IPS DF 4.7 (cell line): Measurements from ENCODE around the gene RTN4RL2.

Source experiments
- DNase-seq: peaks from one replicate; pipeline ENCODE4 v3.0.0-alpha.2; 2013; ENCODE audit warnings: low spot score; ENCODE audit errors: extremely low read depth

RTN4RL2 gene

DNA sequence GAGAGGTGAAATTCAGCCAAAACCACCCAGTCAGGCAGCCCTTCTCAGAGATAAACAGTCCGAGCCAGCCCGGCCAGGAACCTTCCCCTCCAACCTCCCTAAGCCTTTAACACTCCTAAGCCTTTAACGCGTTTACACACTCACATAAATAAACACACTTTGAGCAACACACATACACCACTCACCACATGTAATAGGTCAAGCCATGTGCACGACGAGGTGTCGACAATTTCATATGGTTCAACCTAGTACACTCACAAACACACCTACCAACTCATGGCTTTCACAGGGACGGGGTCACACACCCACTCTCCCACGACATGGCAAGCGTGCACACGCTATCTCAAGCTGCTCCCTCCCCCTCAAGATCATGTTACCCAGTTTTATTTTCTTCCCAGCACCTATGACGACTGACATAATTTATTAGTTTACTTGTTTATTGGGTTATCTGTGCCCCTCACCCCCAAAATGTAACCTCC lies 39.7 kb downstream of the RTN4RL2 start:
- DNase-seq: no peak

DNA sequence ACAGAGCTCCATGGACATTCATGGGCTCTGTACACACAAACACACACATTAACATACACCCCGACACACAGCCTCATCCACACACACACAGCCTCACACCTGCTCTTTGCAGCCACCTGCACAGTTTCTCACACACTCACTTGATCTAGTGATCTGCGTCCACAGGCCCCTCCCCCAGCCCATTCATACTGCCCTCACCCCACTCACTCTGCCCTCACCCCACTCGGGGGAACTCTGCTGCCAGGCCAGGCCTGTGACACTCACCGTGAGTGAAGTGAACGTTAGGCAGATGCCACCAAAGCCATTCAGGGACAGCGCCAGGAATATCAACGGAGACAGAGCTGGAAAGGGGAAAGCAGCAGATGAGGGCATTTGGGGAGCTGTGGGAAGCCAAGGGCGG lies 40.2 kb downstream of the RTN4RL2 start:
- DNase-seq: no peak

DNA sequence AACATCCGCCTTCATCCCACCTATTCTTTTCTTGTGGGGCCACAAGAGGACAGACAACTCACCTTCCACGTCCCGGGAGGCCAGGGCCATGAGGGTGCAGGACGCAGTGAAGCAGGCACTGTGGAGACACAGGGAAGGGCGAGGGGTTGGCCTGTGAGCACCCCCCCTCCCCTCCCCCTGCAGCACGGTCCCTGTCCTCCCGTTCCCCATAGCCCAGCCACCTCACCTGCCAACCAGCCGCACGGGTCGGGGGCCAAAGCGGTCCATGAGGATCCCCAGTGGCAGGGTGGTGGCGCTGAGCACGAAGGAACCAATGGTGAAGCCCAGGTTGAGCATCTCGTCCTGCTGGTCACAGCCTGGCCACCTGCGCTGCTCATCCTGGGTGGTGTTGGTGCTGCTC lies 40.6 kb downstream of the RTN4RL2 start:
- no peak for DNase-seq

- no peak for DNase-seq
These were observed 41.6 kb downstream of the RTN4RL2 start for GRCh38 chr11:57501953-57502352.

DNA sequence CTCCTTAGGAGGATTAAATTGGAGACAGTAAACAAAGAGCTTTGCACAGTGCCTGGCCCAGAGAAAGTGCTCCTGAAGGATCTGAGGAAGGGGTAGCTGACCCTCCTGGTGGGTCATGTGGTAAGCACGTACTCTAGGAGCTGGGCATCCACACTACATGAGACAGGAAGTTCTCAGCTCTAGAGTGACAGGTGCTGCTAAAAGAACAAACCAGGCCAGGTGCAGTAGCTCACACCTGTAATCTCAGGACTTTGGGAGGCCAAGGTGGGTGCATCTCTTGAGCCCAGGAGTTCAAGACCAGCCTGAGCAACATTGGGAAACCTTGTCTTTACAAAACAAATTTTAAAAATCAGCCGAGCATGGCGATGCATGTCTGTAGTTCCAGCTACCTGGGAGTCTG lies 42.0 kb downstream of the RTN4RL2 start:
- no peak for DNase-seq

DNA sequence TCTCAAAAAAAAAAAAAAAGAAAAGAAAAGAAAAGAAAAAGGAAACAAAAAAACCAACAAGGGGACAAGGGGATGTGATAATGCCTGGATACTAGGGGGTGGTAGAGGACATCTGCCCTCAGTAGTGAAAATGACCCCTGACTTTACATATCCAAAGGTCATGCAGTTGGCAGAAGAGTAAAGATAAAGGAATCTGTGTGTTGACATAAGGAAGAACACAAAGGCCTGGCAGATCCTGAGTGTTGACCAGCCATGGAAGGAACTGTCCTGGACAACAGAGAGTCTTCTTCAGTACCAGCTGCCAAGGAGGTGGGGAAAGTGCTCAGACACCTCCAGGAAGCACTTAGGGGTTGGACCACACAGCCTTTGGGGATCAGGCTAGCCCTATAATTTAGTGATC lies 42.5 kb downstream of the RTN4RL2 start:
- DNase-seq: no peak

- no peak for DNase-seq
These were observed 44.2 kb downstream of the RTN4RL2 start for GRCh38 chr11:57504511-57504910.

DNA sequence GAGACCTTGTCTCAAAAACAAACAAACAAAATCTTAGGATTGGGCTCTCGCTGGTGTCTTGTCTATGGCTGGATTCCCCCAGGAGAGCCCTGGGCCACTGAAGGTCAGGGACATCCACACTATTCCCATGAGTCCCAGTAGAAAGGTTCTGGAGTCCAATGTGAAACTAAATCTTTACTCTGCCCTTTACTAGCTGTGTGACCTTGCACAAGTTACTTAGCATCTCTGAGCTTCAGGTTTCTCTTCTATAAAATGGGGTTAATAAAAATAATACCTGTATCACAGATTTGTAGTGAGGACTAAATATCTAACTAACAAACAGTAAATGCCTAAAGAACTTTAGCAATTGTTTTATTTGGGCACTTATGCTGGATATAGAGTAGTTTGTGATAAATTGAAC lies 46.2 kb downstream of the RTN4RL2 start:
- DNase-seq: no peak

DNA sequence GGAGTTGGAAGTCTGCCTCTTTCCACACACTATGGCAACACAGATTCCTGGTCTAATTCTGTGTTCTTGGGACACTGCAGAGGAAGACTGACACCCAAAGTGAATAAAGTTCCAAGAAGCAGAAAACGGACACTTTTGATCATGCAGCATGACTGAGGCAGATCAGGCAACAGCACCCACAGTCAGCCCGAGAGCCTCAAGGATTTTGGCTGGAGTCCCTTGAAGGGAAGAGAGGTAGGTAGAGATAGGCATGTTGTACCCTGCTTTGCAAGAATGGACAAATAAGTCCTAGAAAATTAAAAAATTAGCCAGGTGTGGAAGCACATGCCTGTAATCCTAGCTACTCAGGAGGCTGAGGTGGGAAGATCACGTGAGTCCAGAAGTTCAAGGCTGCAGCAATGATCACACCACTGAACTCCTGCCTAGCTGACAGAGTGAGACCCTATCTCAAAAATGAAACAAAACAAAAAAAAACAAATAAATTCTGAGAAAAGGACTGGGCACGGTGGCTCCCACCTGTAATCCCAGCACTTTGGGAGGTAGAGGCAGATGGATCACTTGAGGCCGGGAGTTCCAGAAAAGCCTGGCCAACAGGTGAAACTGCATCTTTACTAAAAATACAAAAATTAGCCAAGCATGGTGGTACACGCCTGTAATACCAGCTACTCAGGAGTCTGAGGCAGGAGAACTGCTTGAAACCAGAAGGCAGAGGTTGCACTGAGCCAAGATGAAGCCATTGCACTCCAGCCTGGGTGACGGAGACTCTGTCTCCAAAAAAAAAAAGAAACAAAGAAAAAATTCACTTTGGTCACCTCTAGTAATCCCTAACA lies 48.2 kb downstream of the RTN4RL2 start:
- no peak for DNase-seq

- no peak for DNase-seq
These were observed 51.6 kb downstream of the RTN4RL2 start for GRCh38 chr11:57511741-57512430.

- no peak for DNase-seq
These were observed 52.5 kb downstream of the RTN4RL2 start for GRCh38 chr11:57512646-57513451.

GRCh38 chr11:57513452-57513795 lies 53.1 kb downstream of the RTN4RL2 start:
- DNase-seq: no peak

- DNase-seq: no peak
These were observed 53.7 kb downstream of the RTN4RL2 start for GRCh38 chr11:57513911-57514537.

- DNase-seq: no peak
These were observed 54.4 kb downstream of the RTN4RL2 start for GRCh38 chr11:57514538-57515331.

DNA sequence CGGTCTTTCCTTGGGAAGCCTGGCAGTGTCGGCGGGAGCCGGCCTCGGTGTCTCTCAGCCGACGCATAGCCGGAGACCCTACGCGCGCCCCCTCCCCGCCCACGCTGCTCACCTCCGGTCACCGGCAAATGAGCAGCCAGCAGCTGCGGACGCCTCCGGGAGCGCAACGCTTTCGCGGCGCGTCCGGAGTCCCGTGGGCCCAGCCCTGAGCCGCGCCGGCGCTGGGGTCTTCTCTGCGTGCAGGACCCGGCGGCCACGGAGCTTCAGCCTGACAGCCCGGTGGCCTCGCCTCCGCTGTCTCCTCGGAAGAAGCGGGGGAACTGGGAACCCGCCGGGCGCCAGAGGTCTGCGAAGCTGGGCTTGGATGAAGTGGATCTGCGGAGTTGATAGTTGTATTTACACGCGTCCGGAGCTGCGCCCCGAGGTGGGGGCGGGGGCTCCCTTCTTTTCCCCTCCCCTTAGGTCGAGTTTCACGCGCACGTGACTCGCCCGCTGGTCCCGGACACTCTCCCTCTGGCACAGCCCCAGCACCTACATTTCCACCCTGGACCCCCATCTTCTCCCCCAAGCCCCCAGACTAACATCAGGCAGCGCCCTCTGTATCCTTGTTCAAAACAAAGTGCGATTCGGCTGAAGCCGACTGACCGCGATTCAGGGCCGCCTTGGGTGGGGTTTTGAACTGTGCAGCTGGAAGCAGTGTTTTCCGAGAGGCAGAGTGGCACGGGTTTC lies 55.2 kb downstream of the RTN4RL2 start, which contains the start of gene SLC43A1:
TSS of gene SLC43A1 (minus strand) at position 371 of the 729 bp plus-strand sequence. CDS start 1,591 bp downstream, outside the sequence.
- no peak for DNase-seq

GRCh38 chr11:57516061-57516443 lies 55.7 kb downstream of the RTN4RL2 start:
- DNase-seq: no peak

GRCh38 chr11:57521116-57521515 lies 60.8 kb downstream of the RTN4RL2 start:
- DNase-seq: no peak

DNA sequence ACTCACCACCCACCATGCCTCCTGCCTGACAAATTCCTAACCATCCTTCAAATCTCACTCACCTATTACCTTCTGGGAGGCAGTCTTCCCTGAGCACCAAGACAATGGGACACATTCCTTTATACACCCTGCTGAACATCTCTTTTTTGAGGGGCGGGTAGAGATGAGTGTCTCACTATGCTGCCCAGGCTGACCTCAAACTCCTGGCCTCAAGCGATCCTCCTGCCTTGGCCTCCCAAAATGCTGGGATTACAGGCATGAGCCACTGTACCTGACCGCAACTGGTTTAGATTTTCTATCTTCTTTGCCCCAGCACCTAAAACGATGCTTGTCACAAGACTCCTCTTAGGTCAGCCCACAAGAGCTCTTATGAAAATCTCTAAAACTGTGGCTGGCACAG lies 63.1 kb downstream of the RTN4RL2 start:
- DNase-seq: no peak
